Caki2 (cell line): ENCODE results near the gene ZNF800. TPM values are rescaled to one million over a fixed set of nuclear protein-coding genes. Genes with fewer than 3 reads are reported as not detected.
"Not testable (repeated sequence)": the region's sequence is repeated elsewhere in the genome, so short reads cannot be mapped to it uniquely, and the experiment has no call there.

Source experiments
- DNase-seq: peaks from one replicate; pipeline ENCODE4 v3.0.0-alpha.2; 2015; ENCODE audit warnings: low read depth
- in situ Hi-C: cut with HindIII; loops from 2 replicates; pipeline ENCODE4 v1.10.0; 2016; ENCODE audit warnings: low sequenced_read_pairs, low pct_unique_long_range_greater_than_20kb, mixed read lengths
- total RNA-seq: library from RNA; depleted of rRNA; stranded (reverse); fragments of >200 nt; shearing (Covaris generic); gene quantifications from 2 replicates; pipeline ENCODE4 v1.2.3, GENCODE V29; 2014; ENCODE audit warnings: low replicate concordance; rRNA removed

The ZNF800 gene, protein sequence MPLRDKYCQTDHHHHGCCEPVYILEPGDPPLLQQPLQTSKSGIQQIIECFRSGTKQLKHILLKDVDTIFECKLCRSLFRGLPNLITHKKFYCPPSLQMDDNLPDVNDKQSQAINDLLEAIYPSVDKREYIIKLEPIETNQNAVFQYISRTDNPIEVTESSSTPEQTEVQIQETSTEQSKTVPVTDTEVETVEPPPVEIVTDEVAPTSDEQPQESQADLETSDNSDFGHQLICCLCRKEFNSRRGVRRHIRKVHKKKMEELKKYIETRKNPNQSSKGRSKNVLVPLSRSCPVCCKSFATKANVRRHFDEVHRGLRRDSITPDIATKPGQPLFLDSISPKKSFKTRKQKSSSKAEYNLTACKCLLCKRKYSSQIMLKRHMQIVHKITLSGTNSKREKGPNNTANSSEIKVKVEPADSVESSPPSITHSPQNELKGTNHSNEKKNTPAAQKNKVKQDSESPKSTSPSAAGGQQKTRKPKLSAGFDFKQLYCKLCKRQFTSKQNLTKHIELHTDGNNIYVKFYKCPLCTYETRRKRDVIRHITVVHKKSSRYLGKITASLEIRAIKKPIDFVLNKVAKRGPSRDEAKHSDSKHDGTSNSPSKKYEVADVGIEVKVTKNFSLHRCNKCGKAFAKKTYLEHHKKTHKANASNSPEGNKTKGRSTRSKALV
- total RNA-seq, result 7.6 and 19.3 TPM in 2 replicates

DNA sequence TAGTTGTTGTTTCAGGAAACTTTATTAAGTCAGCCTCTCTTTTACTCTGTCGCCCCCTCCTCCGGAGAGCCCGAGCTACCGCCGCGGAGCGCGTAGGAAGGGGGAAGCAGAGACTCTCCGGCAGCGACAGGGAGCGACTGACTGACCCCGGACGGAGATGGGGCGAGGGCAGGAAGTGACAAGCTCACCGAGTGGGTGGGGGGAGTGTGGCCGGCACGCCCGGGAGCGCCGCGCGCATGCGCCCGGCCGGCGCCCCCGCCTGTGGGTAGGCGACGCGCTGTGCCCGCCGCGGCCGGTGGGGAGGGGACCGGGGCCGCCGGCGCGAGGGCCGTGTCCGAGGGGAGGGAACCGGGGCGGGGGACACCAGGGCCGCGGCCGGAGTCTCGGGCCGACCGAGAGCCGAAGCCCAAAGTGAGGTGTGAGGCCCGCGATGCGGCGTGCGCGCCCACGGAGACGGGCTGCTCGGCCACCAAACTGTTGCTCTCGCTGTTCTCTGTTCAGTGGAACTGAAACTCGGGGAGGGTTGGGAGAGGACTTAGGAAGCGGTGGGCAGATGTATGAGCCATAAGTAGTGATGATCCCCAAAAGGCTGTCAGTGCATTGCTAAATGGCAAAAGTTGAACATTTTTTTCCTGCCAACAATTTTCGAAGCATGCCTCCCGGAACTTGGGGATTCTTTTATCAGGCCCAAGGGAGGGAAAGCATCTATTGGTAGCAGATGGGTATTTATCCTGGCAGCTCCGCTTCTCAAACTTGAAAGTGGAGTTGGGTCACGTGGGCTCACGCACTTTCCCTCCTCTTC is at the start of gene ZNF800:
Gene ZNF800, minus strand, starts transcription at position 143 of the 802 bp plus-strand sequence. CDS start 1,151 bp downstream, outside the sequence.
- DNase-seq, result peak; percentile 78
- in situ Hi-C loops, result no loop called here

DNA sequence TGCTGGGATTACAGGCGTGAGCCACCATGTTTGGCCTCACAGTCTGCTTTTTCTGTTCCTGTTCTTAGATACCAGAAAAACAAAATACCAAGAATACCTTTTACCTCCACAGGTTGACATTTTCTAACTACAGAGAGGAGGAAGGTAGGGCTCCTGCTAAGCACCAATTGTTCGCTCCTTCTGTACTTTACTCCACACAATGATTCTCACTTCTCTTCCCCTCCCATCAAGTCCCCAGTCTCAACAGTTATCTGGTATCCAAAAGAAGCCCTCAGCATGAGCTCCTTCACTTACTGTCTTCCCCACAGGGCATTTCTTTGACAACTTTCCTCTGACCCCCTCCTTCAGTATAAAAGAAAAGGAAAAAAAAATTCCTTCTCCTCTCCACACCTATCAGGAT is 47.7 kb upstream of the ZNF800 start:
- DNase-seq, result no peak
- in situ Hi-C loops, result no loop called here

DNA sequence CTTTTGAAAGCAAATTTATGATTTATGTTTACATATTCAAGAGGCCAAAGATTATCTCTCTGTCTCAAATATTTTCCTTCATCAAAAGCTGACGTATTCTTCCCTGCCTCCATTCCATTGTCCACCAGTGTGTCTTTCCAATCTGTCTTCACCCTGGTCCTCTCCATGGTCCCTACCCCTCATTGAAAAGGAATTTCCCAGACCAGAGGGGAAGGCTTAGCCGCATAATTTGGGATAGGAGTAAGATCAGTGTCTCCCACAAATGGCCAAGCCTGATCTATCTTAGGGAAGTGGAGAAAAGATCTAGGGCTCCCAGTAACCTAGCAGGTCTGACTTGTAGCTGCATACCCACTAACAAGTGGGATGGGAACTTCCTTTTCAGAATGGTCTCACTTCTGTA is 46.3 kb upstream of the ZNF800 start:
- no peak for DNase-seq
- in situ Hi-C loops, result no loop called here

DNA sequence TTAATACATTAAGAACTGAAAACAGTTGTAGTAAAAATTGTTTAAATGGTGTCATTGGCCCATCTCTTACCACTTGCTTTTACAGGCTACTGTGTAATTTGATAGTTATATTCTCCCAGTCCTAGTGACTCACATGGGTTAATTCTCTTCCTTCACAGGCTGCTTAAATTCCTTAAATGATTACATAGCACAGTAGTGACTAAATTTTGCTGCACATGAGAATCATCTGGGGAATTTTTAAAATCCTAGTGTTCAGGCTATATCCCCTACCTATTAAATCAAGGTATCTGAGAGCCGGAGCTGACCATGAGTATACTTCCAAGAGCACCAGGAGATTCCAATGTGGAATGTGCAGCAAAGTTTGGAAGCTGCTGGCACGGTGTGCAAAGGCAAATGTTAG is 45.3 kb upstream of the ZNF800 start:
- DNase-seq, result peak; percentile 8
- in situ Hi-C loops, result no loop called here

DNA sequence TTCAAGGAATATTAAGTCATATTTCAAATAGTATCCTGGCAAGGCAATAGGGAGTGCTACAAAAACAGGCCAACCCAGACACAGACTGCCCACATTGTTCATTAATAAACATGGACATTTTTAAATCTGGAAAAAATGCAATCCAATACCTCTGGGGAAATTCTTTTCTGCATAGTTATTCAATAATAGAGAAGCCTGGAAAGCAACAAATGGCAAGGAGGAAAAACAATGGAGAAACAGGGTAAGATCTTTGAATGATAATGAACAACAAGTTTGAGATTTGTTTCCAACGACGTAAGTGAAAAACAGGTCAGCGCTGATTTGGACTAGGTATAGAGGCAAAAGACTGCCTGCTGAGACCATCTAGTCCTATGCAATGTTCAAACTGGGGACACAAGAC is 44.7 kb upstream of the ZNF800 start:
- in situ Hi-C loops, result no loop called here
- DNase-seq, result no peak

DNA sequence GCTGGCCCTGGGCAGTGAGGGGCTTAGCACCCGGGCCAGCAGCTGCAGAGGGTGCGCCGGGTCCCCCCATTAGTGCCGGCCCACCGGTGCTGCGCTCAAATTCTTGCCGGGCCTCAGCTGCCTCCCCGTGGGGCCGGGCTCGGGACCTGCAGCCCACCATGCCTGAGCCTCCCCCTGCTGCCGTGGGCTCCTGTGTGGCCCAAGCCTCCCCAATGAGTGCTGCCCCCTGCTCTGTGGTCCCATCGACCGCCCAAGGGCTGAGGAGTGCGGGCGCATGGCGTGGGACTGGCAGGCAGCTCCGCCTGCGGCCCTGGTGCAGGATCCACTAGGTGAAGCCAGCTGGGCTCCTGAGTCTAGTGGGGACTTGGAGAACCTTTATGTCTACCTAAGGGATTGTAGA is 36.8 kb upstream of the ZNF800 start:
- DNase-seq, in situ Hi-C loops: not testable (repeated sequence)

DNA sequence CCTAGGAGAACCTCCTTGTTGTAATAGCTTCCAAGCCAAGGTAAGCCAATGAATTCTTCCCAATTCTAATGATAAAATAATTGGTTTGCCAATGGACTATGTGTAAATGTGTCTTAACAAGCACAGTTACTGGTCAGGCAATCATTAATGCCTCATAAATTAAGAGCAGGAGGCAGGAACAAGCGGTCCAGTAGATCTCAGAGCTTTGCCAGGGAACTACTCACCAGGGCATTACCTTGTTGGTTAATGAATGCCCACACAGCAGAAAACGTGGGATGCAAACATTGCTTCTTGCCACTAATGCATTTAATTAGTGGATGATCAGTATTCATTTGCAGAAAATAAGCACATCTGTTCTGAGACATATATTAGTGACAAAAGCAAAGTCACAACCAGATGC is 26.7 kb upstream of the ZNF800 start:
- in situ Hi-C loops, result no loop called here
- no peak for DNase-seq

DNA sequence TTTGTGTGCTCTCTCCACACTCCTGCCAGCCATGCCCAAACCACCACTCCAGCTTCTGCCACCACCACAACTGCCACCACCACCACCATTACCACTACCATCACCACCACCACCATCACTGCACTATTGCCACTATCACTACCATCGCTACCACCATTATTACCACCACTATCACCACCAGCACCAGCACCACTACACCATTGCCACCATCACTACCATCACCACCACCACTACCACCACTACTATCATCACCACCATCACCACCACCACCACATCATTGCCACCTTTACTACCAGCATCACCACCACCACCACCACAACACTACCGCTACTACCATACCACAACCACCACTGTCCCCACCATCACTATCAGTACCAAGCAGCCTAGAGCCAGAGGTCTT is 26.0 kb upstream of the ZNF800 start:
- in situ Hi-C loops, result no loop called here
- DNase-seq, result no peak

DNA sequence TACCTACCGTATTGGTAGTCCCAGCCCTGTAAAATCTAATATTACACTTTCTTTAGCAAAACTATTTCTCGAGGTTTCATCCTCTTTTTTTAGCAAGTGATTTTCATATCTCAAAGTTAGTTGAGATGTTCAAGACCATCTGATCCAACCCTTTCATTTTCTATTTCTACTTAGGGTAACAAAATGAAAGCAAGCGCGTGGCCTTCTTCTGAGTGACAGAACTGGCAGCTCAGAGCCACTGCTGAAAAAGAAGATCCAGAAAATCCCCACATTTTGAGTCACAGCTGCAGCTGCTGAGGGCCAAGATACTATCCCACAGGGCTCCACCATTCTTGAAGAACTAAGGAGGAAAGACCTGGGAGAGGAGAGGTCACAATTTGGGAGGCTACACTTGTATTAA is 24.8 kb upstream of the ZNF800 start:
- DNase-seq, result no peak
- in situ Hi-C loops, result no loop called here

DNA sequence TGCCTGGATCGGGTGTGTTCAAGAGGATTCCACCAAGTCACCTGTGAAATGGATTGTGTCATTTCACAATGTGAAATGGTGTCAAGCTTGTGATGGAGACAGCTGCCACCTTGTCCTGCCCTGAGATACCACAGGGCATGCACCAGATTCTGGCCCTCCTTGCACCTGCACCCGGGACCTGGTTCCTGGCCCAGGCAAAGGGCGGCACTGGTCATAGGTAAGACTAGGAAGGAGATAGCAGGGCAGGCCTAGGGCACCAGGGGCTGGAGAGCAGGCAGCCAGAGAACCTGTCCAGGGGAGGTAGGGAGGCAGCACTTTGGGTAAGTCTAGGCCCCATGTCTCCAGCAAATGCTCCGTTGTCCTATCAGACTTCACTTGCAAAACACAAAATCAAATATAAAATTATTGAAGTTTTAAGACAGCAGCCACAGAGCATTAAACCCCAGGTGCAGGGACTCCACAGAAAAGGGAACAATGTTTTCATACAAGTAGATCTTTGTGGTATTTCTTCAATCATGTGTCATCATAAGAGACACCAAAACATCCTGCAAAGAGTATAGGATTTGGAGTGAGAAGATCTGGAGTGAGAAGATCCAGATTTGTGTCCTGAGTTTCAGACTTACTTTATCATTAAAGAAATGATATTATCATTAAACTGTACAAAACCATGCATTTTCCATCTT is 22.7 kb upstream of the ZNF800 start:
- in situ Hi-C loops, result no loop called here
- no peak for DNase-seq

DNA sequence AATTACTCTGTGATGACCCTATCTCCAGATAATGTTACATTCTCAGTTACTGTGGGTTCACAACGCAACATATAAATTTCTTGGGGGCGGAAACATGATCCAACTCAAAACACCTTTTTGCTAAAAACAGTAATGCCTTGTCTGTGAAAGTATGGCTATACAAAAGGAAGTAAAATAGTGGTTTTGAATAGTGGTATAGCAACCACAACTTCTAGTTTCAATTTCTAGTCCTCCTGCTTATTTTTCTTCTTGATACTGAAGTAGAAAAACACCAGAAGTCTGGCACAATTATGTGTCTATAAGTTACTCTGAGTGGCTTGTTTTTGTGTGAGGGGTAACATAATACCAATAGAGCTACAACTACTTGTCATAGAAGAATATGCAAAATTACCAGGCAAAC is 21.5 kb upstream of the ZNF800 start:
- DNase-seq, result no peak
- in situ Hi-C loops, result no loop called here

DNA sequence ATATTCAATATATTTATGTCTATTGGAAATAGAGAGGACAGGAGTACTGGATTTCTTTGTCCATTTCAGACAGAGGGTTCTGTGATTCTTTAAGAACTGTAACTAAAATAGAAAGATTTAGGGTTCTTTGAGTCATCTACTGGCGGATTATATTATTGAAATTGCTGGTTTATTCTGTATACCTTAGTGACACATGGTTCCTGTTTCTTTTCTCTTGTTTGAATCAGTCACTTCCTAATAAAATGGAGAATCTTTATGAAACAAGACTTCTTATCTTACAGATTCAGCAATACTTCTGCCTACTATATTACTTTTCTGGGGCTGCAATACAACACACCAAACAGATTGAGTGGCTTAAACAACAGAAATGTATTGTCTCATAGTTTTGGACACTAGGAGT is 20.8 kb upstream of the ZNF800 start:
- in situ Hi-C loops, result no loop called here
- no peak for DNase-seq

DNA sequence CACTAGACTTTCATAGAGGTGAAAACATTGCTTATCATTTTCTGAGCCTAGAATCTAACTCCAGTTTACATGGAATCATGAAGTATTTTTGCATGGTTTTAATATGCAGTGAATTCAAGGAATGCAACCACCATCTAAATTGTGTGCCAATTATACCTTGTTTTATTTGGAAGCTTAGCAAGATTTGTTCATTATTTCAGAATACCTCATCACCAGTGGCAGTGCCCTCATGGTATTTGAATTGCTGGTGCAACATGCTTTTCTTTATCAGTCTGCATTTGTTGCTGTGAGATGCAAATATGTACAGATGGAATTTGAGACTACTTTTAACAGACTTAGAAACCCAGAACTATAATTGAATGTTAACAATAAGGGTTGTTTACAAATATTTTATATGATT is 18.7 kb upstream of the ZNF800 start:
- DNase-seq, result no peak
- in situ Hi-C loops, result no loop called here

DNA sequence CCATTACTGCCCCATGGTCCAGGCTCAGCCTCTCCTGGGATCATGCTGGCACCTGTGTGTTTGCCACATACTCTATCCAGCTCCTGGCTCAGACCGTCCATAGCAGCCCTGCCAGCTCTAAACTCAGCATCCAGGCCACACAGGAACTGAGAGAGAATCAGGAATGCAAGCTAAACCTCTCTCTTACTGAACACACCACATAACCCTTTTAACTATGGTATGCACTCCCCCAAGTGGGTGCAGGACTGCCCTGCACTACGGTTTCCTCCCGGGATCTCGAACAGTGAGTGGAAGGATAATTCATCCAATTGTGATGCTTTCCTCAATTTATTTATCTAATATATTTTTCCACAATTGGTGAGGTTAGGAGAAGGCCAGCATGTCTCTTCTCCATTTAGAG is 17.1 kb upstream of the ZNF800 start:
- no peak for DNase-seq
- in situ Hi-C loops, result no loop called here

DNA sequence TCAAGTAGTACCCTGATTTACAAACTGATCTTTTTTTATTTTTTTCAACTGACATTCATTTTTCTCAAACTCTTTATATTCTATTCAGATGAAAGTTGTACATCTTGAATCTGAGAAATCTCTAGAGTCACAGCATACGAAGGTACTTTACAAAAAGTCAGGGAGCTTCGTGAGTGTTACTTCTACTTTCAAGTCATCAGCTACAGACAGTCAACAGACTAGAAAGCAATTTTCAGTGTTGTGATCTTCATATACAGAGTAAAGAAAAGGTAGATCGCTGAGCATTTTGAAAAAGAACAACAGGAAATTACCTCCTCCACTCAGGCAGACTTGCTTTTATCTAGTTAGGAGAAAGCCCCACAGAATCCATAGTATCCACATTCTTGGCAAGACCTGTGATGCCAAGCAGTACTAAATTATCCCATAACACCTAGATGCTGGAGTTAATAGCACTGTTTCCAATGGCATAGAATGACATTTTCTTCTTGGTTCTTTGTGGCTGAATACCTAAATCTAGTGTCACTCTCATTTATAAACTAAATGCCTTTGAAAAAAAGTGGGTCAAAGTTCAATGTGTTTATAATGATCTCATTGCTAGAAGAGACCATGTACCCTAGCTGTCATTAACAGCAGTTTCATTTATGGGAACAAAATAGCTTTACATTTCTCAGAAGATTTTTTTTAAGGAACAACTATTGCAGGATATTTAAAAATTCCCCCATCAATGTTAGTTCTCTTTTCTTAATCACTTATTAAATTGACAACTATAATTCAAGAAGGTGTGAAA is 12.0 kb upstream of the ZNF800 start:
- DNase-seq, result no peak
- in situ Hi-C loops, result no loop called here

DNA sequence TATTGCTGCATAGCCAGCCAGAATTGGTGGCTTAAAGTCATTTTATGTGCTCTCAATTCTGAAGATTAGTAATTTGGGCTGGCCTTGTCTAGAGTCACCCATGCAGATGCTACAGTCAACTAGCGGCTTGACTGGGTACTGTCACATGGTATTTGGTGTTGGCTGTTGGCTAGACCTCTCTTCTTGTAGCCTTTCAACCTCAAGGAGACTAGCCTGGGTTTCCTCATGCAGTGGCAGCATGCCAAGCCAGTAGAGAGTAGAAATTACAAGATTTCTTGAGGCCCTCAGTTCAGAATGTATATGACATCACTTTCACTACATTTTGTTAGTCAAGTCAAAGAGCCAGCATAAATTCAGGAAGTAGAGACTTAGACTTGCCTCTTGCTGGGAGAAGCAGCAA is 3.7 kb upstream of the ZNF800 start:
- in situ Hi-C loops, result no loop called here
- DNase-seq, result peak; percentile 4

DNA sequence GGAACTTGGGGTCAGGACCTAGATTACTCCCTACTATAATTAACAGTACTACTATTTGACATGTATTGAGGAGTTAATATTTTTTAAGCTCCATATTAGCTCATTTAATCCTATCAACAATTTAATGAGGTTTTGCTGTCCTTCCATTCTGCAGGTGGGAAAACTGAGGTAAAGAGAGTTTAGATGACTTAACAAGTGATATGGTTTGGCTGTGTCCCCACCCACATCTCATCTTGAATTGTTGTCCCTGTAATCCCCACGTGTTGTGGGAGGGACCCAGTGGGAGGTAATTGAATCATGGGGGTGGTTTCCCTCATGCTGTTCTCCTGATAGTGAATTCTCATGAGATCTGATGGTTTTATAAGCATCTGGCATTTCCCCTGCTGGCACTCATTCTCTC is 2.6 kb upstream of the ZNF800 start:
- in situ Hi-C loops, DNase-seq: not testable (repeated sequence)
